ENCODE measurements around the gene EYA2.

EYA2 gene

GRCh38 chr20:46893051-46893450 is 1.6 kb upstream of the EYA2 start:
- H3K4me1 ChIP-seq (ENCODE audit: low read depth, poor library complexity, severe bottlenecking): peaks cover 22% of the 10 kb centered on the region
- no peak overlapping the region for H3K27ac ChIP-seq
- no peak overlapping the region for H3K4me3 ChIP-seq (IDR thresholded peaks at IDR 0.05; ENCODE audit: insufficient read depth, low read depth, low read length)
- TF ChIP-seq, protein P1, sequence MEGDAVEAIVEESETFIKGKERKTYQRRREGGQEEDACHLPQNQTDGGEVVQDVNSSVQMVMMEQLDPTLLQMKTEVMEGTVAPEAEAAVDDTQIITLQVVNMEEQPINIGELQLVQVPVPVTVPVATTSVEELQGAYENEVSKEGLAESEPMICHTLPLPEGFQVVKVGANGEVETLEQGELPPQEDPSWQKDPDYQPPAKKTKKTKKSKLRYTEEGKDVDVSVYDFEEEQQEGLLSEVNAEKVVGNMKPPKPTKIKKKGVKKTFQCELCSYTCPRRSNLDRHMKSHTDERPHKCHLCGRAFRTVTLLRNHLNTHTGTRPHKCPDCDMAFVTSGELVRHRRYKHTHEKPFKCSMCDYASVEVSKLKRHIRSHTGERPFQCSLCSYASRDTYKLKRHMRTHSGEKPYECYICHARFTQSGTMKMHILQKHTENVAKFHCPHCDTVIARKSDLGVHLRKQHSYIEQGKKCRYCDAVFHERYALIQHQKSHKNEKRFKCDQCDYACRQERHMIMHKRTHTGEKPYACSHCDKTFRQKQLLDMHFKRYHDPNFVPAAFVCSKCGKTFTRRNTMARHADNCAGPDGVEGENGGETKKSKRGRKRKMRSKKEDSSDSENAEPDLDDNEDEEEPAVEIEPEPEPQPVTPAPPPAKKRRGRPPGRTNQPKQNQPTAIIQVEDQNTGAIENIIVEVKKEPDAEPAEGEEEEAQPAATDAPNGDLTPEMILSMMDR (conservative IDR thresholded peaks at IDR 0.05; ENCODE audit: low read depth, low read length): no peak
- H3K79me2 ChIP-seq (ENCODE audit: insufficient read depth, low read depth): peaks cover 47% of the 10 kb centered on the region
- no peak overlapping the region for H3K4me2 ChIP-seq
- no peak overlapping the region for H3K9ac ChIP-seq
- H3K27me3 ChIP-seq (ENCODE audit: insufficient read depth, low read depth): no peaks in the 10 kb centered on the region
- no peaks in the 10 kb centered on the region for H3K36me3 ChIP-seq (ENCODE audit: insufficient read depth)
- H2AFZ ChIP-seq (ENCODE audit: low read depth): peak overlapping the region; percentile 73; the same call in 1 of the 2 replicates
- no peaks in the 10 kb centered on the region for H4K20me1 ChIP-seq (ENCODE audit: insufficient read depth)

DNA sequence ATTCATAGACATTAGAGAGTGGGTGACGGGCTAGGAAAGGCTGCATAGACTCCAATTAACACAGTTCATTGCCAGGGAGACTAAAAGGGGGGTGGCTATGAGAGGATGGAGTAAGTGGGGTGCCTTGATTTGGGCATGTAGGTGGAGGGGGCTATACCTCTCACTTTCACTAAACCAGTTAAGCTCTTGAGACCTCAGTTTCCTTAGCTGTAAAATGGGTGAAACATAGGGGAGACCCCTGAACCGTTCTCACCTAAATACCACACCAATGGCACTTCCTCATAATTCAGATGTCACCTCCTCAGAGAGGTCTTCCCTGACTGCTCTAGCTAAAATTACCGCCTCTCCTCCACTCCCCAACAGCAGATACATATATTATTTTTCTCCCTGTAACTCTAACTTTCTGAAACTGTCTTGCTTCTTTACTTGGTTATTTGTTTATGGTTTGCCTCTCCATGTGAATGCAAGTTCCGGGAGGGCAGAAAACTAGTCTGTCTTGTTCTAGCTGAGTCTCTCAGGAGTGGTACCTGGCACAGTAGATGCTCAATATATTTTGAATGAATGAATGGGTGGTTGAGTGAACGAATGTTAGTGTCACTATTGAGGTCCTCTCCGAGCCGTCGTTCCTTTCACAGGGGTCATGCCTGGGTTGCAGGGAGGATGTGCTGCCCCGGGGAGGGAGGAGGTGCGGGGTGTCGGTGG is 615 bp upstream of the EYA2 start:
- Histone ChIP-seq H3K9ac (peak overlapping the region; percentile 16; the same call in 1 of the 2 replicates), H3K27ac (peak overlapping the region; percentile 91; the same call in 1 of the 2 replicates), H3K79me2 (ENCODE audit: insufficient read depth, low read depth) (peaks cover 56% of the 10 kb centered on the region), H3K4me1 (ENCODE audit: low read depth, poor library complexity, severe bottlenecking) (peaks cover 22% of the 10 kb centered on the region), H3K4me3 (IDR thresholded peaks at IDR 0.05; ENCODE audit: insufficient read depth, low read depth, low read length) (no peak overlapping the region), H3K36me3 (ENCODE audit: insufficient read depth) (no peaks in the 10 kb centered on the region), H2AFZ (ENCODE audit: low read depth) (peak overlapping the region; percentile 73), H4K20me1 (ENCODE audit: insufficient read depth) (no peaks in the 10 kb centered on the region), H3K27me3 (ENCODE audit: insufficient read depth, low read depth) (no peaks in the 10 kb centered on the region), H3K4me2 (peak overlapping the region; percentile 55)
- TF ChIP-seq, protein P1 (conservative IDR thresholded peaks at IDR 0.05; ENCODE audit: low read depth, low read length): no peak

DNA sequence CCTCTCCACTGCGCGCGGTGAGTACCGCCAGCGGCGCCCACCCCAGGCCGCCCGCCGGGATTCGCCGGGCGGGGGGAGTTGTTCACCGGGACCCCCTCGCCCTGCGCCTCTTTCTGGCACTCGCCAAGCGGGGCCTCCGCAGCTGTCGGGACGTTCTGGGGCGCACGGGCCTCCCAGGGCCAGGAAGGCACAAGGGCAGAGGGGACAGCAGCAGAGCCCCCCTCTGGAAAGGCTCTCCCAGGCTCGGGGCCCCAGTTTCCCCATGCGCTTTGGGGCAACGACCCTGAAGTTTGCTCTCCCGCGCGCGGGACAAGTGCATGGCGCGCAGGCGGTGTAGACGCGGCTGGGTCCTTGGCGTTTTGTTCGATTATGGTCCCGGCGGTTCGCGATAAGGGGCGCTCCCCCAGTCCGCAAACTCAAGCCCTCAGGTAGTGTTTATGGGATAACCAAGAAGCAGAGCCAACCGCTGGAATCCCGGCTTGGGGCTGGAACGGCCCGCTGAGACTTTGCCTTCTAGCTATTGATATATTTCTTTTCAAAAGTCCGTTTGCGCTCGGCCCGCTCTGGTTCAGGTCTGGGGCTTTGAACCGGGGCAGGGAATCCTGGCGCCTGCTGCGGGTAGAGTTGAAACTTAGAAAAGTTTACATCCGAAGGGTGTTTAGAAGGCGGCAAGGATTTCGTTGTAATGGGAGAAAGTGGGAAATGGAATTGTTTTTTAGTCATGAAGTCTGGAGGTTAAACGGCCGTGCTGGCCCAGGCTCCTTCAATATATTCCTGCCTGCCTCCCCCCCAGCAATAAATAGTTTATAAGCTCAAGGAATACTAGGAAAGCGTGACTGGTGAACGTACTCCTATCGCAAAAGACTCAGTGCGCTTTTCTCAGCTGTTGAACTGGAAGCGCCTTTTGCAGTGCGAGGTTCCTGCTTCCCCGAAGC is 595 bp downstream of the EYA2 start:
- Histone ChIP-seq H3K9ac (peak overlapping the region; percentile 96), H3K4me3 (IDR thresholded peaks at IDR 0.05; ENCODE audit: insufficient read depth, low read depth, low read length) (no peak overlapping the region), H2AFZ (ENCODE audit: low read depth) (no peak overlapping the region), H3K36me3 (ENCODE audit: insufficient read depth) (no peaks in the 10 kb centered on the region), H3K27me3 (ENCODE audit: insufficient read depth, low read depth) (no peaks in the 10 kb centered on the region), H3K79me2 (ENCODE audit: insufficient read depth, low read depth) (peaks cover 69% of the 10 kb centered on the region), H4K20me1 (ENCODE audit: insufficient read depth) (no peaks in the 10 kb centered on the region), H3K27ac (peak overlapping the region; percentile 91), H3K4me2 (peak overlapping the region; percentile 96), H3K4me1 (ENCODE audit: low read depth, poor library complexity, severe bottlenecking) (peaks cover 22% of the 10 kb centered on the region)
- TF ChIP-seq, protein P1 (conservative IDR thresholded peaks at IDR 0.05; ENCODE audit: low read depth, low read length): no peak

DNA sequence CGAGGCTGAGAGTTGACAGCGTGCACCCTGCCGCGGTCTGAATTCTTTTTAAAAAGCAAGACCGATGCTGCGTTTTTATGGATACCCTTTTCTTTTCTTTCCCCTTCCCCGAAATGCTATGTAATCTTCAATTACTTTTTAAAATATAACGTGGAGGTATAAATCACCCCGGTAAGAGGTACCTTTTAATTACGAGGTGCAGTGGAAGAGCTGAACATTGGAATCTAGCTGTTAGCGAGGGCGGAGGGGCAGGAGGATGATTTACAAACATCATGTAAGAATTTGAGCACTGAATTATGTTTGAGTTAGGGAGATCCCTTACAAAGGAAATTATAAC is 1.2 kb downstream of the EYA2 start:
- Histone ChIP-seq H3K4me3 (IDR thresholded peaks at IDR 0.05; ENCODE audit: insufficient read depth, low read depth, low read length) (no peak overlapping the region), H3K9ac (peak overlapping the region; percentile 96), H2AFZ (ENCODE audit: low read depth) (no peak overlapping the region), H4K20me1 (ENCODE audit: insufficient read depth) (no peaks in the 10 kb centered on the region), H3K27me3 (ENCODE audit: insufficient read depth, low read depth) (no peaks in the 10 kb centered on the region), H3K79me2 (ENCODE audit: insufficient read depth, low read depth) (peaks cover 75% of the 10 kb centered on the region), H3K4me1 (ENCODE audit: low read depth, poor library complexity, severe bottlenecking) (peaks cover 24% of the 10 kb centered on the region), H3K4me2 (peak overlapping the region; percentile 96), H3K27ac (peak overlapping the region; percentile 91), H3K36me3 (ENCODE audit: insufficient read depth) (no peaks in the 10 kb centered on the region)
- TF ChIP-seq, protein P1 (conservative IDR thresholded peaks at IDR 0.05; ENCODE audit: low read depth, low read length): no peak

All from KMS-11 (cell line).